Raji (cell line): ENCODE results near the gene DISC1.

Experiments
- POLR2A ChIP-seq: IDR thresholded peaks from 2 replicates; pipeline ENCODE4 v1.6.1; 2011; ENCODE audit warnings: low read depth, low read length, control low read depth; ENCODE audit not compliant: insufficient read depth

The DISC1 gene

GRCh38 chr1:231985296-231986023 is 358.9 kb downstream of the DISC1 start:
- no peak for TF ChIP-seq POLR2A

- no peak for TF ChIP-seq POLR2A
These were observed 360.2 kb downstream of the DISC1 start for GRCh38 chr1:231986631-231987336.

GRCh38 chr1:231990388-231990787 is 363.8 kb downstream of the DISC1 start:
- no peak for TF ChIP-seq POLR2A

- TF ChIP-seq POLR2A: no peak
These were observed 364.6 kb downstream of the DISC1 start for GRCh38 chr1:231991231-231991630.

GRCh38 chr1:231993968-231994455 is 367.4 kb downstream of the DISC1 start:
- no peak for TF ChIP-seq POLR2A

GRCh38 chr1:231998791-231999190 is 372.2 kb downstream of the DISC1 start:
- TF ChIP-seq POLR2A: no peak

GRCh38 chr1:232005300-232005699 is 378.7 kb downstream of the DISC1 start:
- TF ChIP-seq POLR2A: no peak

- no peak for TF ChIP-seq POLR2A
These were observed 383.2 kb downstream of the DISC1 start for GRCh38 chr1:232009741-232010140.

- TF ChIP-seq POLR2A: no peak
These were observed 385.4 kb downstream of the DISC1 start for GRCh38 chr1:232011961-232012360.

GRCh38 chr1:232012773-232013386 is 386.3 kb downstream of the DISC1 start:
- TF ChIP-seq POLR2A: no peak

GRCh38 chr1:232014941-232015340 is 388.4 kb downstream of the DISC1 start:
- TF ChIP-seq POLR2A: no peak

- TF ChIP-seq POLR2A: no peak
These were observed 390.0 kb downstream of the DISC1 start for GRCh38 chr1:232016616-232017015.

- TF ChIP-seq POLR2A: no peak
These were observed 390.5 kb downstream of the DISC1 start for GRCh38 chr1:232017057-232017456.

- no peak for TF ChIP-seq POLR2A
These were observed 391.2 kb downstream of the DISC1 start for GRCh38 chr1:232017759-232018158.

- no peak for TF ChIP-seq POLR2A
These were observed 391.8 kb downstream of the DISC1 start for GRCh38 chr1:232018231-232019025.
